IMR-90 (cell line): ENCODE data around the gene GKAP1. TPM values are rescaled to one million over a fixed set of nuclear protein-coding genes. Genes with fewer than 3 reads are reported as not detected.

Experiments
- ATAC-seq: fragments of 200-7000 bp; cut with Tn5 transposase; 2 replicates; pipeline ENCODE4 v1.9.1; 2020; ENCODE audit warnings: low read depth, mild to moderate bottlenecking, moderate library complexity
- BruUV-seq: library from RNA; stranded (reverse); fragments of 400-500 nt; replicated peaks from 2 replicates; lab custom pipeline; 2021; lab: Mats Ljungman, UMichigan
- CTCF ChIA-PET: fragments of 300-600 bp; formaldehyde crosslinking; extraction: SDS; loops from one replicate; lab custom pipeline; 2021; ENCODE audit warnings: antibody characterized with exemption; lab: Yijun Ruan, JAX
- POLR2A ChIA-PET: fragments of 300-600 bp; sonication (Branson Sonifier 250); formaldehyde crosslinking; loops from one replicate; lab custom pipeline; 2022; ENCODE audit warnings: antibody characterized with exemption; ENCODE audit not compliant: unreplicated experiment; lab: Charles Lee
- DNase-seq: peaks from one replicate; pipeline ENCODE4 v3.0.0; 2013
- H2AFZ ChIP-seq: replicated peaks from 2 replicates; pipeline ENCODE3; 2013; ENCODE audit warnings: low read length, mild to moderate bottlenecking; ENCODE audit not compliant: poor library complexity
- H2AK5ac ChIP-seq: 2 replicates; pipeline ENCODE4 v1.6.1; 2013; ENCODE audit warnings: low read depth, low read length, inconsistent platforms
- H2AK9ac ChIP-seq: replicated peaks from 2 replicates; pipeline ENCODE3; 2013; ENCODE audit warnings: mild to moderate bottlenecking, low read depth, low read length, moderate library complexity; ENCODE audit not compliant: poor library complexity
- H2BK120ac ChIP-seq: 2 replicates; pipeline ENCODE4 v1.6.1; 2013; ENCODE audit warnings: low read depth, low read length, inconsistent platforms
- H2BK15ac ChIP-seq: 3 replicates; pipeline ENCODE4 v1.6.1; 2013; ENCODE audit warnings: low read depth, low read length, inconsistent platforms
- H2BK20ac ChIP-seq: 2 replicates; pipeline ENCODE4 v1.6.1; 2013; ENCODE audit warnings: low read depth, mild to moderate bottlenecking, inconsistent platforms, low read length, moderate library complexity
- H2BK5ac ChIP-seq: 2 replicates; pipeline ENCODE4 v1.6.1; 2013; ENCODE audit warnings: mild to moderate bottlenecking, low read depth, low read length, inconsistent platforms; ENCODE audit not compliant: poor library complexity, severe bottlenecking
- H3K14ac ChIP-seq: replicated peaks from 2 replicates; pipeline ENCODE4 v1.6.1; 2013; ENCODE audit warnings: low read depth, low read length, inconsistent platforms
- H3K18ac ChIP-seq: 2 replicates; pipeline ENCODE4 v1.6.1; 2013; ENCODE audit warnings: low read depth, low read length, control low read depth
- H3K23ac ChIP-seq: 2 replicates; pipeline ENCODE4 v1.6.1; 2013; ENCODE audit warnings: low read depth, low read length, inconsistent platforms
- H3K27ac ChIP-seq: 2 replicates; pipeline ENCODE4 v1.5.1; 2013; ENCODE audit warnings: mild to moderate bottlenecking, control low read depth, low read length; ENCODE audit not compliant: insufficient read depth
- H3K27me3 ChIP-seq: 2 replicates; pipeline ENCODE4 v1.6.1; 2013; ENCODE audit warnings: low read length; ENCODE audit not compliant: control insufficient read depth, insufficient read depth
- H3K36me3 ChIP-seq: 2 replicates; pipeline ENCODE4 v1.6.1; 2013; ENCODE audit warnings: low read length, mixed read lengths; ENCODE audit not compliant: control insufficient read depth, insufficient read depth
- H3K4ac ChIP-seq: 2 replicates; pipeline ENCODE4 v1.6.1; 2013; ENCODE audit warnings: low read depth, low read length, inconsistent platforms
- H3K4me1 ChIP-seq: 2 replicates; pipeline ENCODE4 v1.6.1; 2013; ENCODE audit warnings: low read length, mixed read lengths; ENCODE audit not compliant: control insufficient read depth, insufficient read depth
- H3K4me2 ChIP-seq: 2 replicates; pipeline ENCODE4 v1.6.1; 2013; ENCODE audit warnings: low read depth, mild to moderate bottlenecking, control low read depth, low read length, moderate library complexity
- H3K4me3 ChIP-seq: 2 replicates; pipeline ENCODE4 v1.5.1; 2013; ENCODE audit warnings: low read depth, mild to moderate bottlenecking, control low read depth, low read length, moderate library complexity; ENCODE audit not compliant: insufficient read depth
- H3K56ac ChIP-seq: 2 replicates; pipeline ENCODE4 v1.6.1; 2013; ENCODE audit warnings: low read length, inconsistent platforms; ENCODE audit not compliant: insufficient read depth; ENCODE audit errors: extremely low read depth
- H3K79me1 ChIP-seq, 2 experiments: 2 replicates each; pipeline ENCODE4 v1.6.1; 2013; ENCODE audit warnings: low read length in 2 of 2, inconsistent platforms in 1 of 2, low read depth in 1 of 2
- H3K9ac ChIP-seq: 2 replicates; pipeline ENCODE4 v1.6.1; 2013; ENCODE audit warnings: low read depth, low read length, control low read depth
- H3K9me1 ChIP-seq: 2 replicates; pipeline ENCODE4 v1.6.1; 2013; ENCODE audit warnings: low read length, inconsistent platforms; ENCODE audit not compliant: insufficient read depth
- H3K9me3 ChIP-seq: 2 replicates; pipeline ENCODE4 v1.6.1; 2013; ENCODE audit warnings: low read length; ENCODE audit not compliant: control insufficient read depth, insufficient read depth
- H4K20me1 ChIP-seq: 2 replicates; pipeline ENCODE4 v1.6.1; 2013; ENCODE audit warnings: low read length, inconsistent platforms; ENCODE audit not compliant: insufficient read depth
- H4K5ac ChIP-seq: 2 replicates; pipeline ENCODE4 v1.6.1; 2013; ENCODE audit warnings: mild to moderate bottlenecking, low read depth, low read length, control low read depth
- H4K8ac ChIP-seq, 2 experiments: 2 replicates each; pipeline ENCODE4 v1.6.1; 2013; ENCODE audit warnings: low read depth in 2 of 2, low read length in 2 of 2, control low read depth in 1 of 2, inconsistent platforms in 1 of 2
- H4K91ac ChIP-seq: 2 replicates; pipeline ENCODE4 v1.6.1; 2013; ENCODE audit warnings: low read depth, low read length, inconsistent platforms; ENCODE audit not compliant: insufficient read depth
- MAFK ChIP-seq: IDR thresholded peaks from 2 replicates; pipeline ENCODE4 v1.6.1; 2012; ENCODE audit warnings: low read depth, low read length, improper control_type of control experiment
- SMC3 ChIP-seq: fragments of 150-350 bp; IDR thresholded peaks from 2 replicates; pipeline ENCODE4 v1.6.1; 2016; ENCODE audit warnings: low read depth, mild to moderate bottlenecking, antibody characterized with exemption, low read length, moderate library complexity
- dilution Hi-C: fragments of 300-500 bp; cut with HindIII; formaldehyde crosslinking; loops from one replicate; pipeline ENCODE4 v1.14.3; 2018; ENCODE audit warnings: low sequenced_read_pairs; ENCODE audit not compliant: unreplicated experiment
- in situ Hi-C: fragments of 300-500 bp; cut with MboI; formaldehyde crosslinking; loops from 3 replicates; pipeline ENCODE4 v1.14.3; 2019; ENCODE audit warnings: low sequenced_read_pairs, inconsistent platforms, mixed read lengths
- intact Hi-C: fragments of 100-400 bp; cut with micrococcal nuclease; formaldehyde crosslinking; loops from 2 replicates; pipeline ENCODE4 v1.10.0; 2022
- polyA plus RNA-seq, 3 experiments: library from polyadenylated mRNA; depleted of rRNA; stranded (reverse); fragments of >200 nt; gene quantifications; 2 replicates each; pipeline ENCODE4 v1.2.3, GENCODE V29; 2012; ENCODE audit warnings: low replicate concordance in 1 of 3
- total RNA-seq: library from RNA; depleted of rRNA; stranded (reverse); fragments of >200 nt; gene quantifications from 2 replicates; pipeline ENCODE4 v1.2.3, GENCODE V29; 2012

GKAP1 gene
- total and polyA plus RNA-seq, 2 of the 4 experiments (the other 2 are of a cell fraction) = 0.18 to 1.4 TPM

DNA sequence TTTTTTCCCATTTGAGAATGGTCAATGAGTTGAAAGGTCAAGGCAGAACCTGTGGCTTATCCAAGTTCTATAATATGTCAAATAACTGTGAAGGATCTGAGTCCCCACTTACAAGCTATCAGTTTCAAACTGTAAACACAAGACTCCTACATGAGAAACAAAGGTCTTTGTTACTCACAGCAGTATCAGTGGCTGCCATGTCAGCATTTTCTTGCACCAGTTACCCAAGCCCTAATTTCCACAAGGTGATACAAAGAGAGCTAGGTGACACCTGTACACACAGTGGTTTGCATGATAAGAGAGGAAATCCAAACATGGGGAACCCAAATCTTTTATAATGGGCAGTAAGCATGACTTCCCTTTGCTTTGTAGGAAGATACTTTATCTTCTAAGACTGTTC lies 101.8 kb downstream of the GKAP1 start:
- Histone ChIP-seq H3K9me3 (0 out of 2 replicates have a peak, but pooled peaks cover 2% of the 10 kb centered on the region), H2BK120ac (no peak overlapping the region), H2BK20ac (no peak overlapping the region), H3K4ac (no peak overlapping the region), H3K9me1 (no peaks in the 10 kb centered on the region), H3K14ac (no peak overlapping the region), H4K91ac (no peak overlapping the region), H3K56ac (no peak overlapping the region), H2AFZ (no peak overlapping the region), H2AK5ac (no peak overlapping the region), H3K4me1 (no peaks in the 10 kb centered on the region), H2BK15ac (no peak overlapping the region), H3K4me3 (no peak overlapping the region), H2BK5ac (no peak overlapping the region), H3K4me2 (no peak overlapping the region), H3K18ac (no peak overlapping the region), H3K27ac (no peak overlapping the region), H4K8ac (no peak overlapping the region), H3K9ac (no peak overlapping the region), H4K5ac (no peak overlapping the region), H3K36me3 (no peaks in the 10 kb centered on the region), H3K79me1 (no peaks in the 10 kb centered on the region), H3K23ac (no peak overlapping the region), H2AK9ac (no peak overlapping the region), H4K20me1 (no peaks in the 10 kb centered on the region), H3K27me3 (no peaks in the 10 kb centered on the region; the same call in 1 of the 2 replicates)
- ChIA-PET CTCF (interaction anchor here (0.8 kb wide), 1 partner anchor 10 kb away, joined by 3 read pairs; no protein-coding TSS in a partner anchor), POLR2A (no interaction called here)
- dilution Hi-C loops = no loop called here
- no TSS peak for BruUV-seq
- no peak for DNase-seq
- in situ Hi-C loops = no loop called here
- ATAC-seq = no peak
- peak; percentile 83 for TF ChIP-seq MAFK
- TF ChIP-seq SMC3 = no peak
- intact Hi-C loops = no loop called here
